Omental fat pad (tissue), 4 donors: ENCODE data around the gene GAN. TPM values are rescaled to one million over a fixed set of nuclear protein-coding genes. Genes with fewer than 3 reads are reported as not detected.

ENCODE experiments used
- ATAC-seq: fragments of 150-250 bp; one replicate; pipeline ENCODE4 v1.9.1; 2016; ENCODE audit warnings: mild to moderate bottlenecking, moderate library complexity; ENCODE audit not compliant: low FRiP score
- DNase-seq: peaks from one replicate; pipeline ENCODE4 v3.0.0-alpha.2; 2019; ENCODE audit warnings: low spot score
- total RNA-seq, 4 donors: library from RNA; depleted of rRNA; stranded (reverse); fragments of >200 nt; gene quantifications; one replicate each; pipeline ENCODE4 v1.1.0, GENCODE V29; 2016
- TF ChIP-seq, protein P1 (sequence below), 3 donors: fragments of 450-650 bp; IDR thresholded peaks; one replicate each; pipeline ENCODE4 v1.5.1; 2016 to 2017; ENCODE audit warnings: antibody characterized with exemption in 3 of 3, mild to moderate bottlenecking in 3 of 3, moderate library complexity in 2 of 3

GAN gene
- total RNA-seq, 4 donors from 2014 or later, result 9.6 to 13.9 (median 10.9) TPM

GRCh38 chr16:81366316-81366932 is 51.7 kb downstream of the GAN start:
- no peak for DNase-seq
- TF ChIP-seq, protein P1, sequence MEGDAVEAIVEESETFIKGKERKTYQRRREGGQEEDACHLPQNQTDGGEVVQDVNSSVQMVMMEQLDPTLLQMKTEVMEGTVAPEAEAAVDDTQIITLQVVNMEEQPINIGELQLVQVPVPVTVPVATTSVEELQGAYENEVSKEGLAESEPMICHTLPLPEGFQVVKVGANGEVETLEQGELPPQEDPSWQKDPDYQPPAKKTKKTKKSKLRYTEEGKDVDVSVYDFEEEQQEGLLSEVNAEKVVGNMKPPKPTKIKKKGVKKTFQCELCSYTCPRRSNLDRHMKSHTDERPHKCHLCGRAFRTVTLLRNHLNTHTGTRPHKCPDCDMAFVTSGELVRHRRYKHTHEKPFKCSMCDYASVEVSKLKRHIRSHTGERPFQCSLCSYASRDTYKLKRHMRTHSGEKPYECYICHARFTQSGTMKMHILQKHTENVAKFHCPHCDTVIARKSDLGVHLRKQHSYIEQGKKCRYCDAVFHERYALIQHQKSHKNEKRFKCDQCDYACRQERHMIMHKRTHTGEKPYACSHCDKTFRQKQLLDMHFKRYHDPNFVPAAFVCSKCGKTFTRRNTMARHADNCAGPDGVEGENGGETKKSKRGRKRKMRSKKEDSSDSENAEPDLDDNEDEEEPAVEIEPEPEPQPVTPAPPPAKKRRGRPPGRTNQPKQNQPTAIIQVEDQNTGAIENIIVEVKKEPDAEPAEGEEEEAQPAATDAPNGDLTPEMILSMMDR (IDR thresholded peaks at IDR 0.05), result no peak
- peak; percentile 64 for ATAC-seq

GRCh38 chr16:81367821-81368220 is 53.1 kb downstream of the GAN start:
- ATAC-seq, result no peak
- no peak for DNase-seq
- TF ChIP-seq, protein P1 (IDR thresholded peaks at IDR 0.05), result no peak

GRCh38 chr16:81369888-81370504 is 55.2 kb downstream of the GAN start:
- no peak for DNase-seq
- ATAC-seq, result no peak
- TF ChIP-seq, protein P1 (IDR thresholded peaks at IDR 0.05), result no peak

GRCh38 chr16:81371106-81371505 is 56.3 kb downstream of the GAN start:
- ATAC-seq (no peak), DNase-seq (no peak)
- TF ChIP-seq, protein P1 (IDR thresholded peaks at IDR 0.05), result no peak

DNA sequence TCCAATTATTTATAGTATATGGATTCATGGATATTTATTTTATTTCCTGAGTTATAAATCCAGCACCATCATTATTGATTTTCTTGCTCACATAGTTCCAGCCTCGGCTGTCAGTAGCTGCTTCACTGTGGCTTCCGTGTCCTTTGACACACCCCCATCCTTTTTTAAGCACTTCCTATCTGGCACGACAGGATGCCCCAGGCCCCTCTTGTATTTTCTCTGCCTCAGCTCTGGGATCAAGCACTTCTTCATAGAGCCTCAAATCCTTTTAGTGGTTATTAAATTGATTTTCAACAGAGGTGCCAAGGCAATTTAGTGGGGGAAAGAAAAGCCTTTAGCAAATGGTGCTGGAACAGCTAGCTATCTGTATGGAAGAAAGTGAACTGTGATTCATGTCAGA is 59.8 kb downstream of the GAN start:
- TF ChIP-seq, protein P1 (IDR thresholded peaks at IDR 0.05), result no peak
- no peak for ATAC-seq

DNA sequence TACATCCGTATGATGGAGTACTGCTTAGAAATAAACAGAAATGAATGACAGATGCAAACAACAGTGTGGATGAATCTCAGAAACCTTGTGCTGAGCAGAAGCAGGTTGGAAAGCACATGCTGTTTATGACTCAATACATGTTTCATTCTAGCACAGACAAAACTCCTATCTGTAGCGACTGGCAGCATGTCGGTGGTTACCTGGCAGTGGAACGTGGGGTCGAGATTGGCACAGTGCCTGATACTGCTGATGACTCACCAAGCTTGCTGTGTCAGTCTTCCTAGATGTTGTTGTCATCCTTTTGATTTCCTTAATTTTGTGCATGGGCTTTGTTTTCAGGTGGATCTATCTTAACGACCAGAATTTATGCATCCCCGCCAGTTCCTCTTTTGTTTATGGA is 62.1 kb downstream of the GAN start:
- TF ChIP-seq, protein P1 (IDR thresholded peaks at IDR 0.05), result no peak
- no peak for ATAC-seq
- DNase-seq, result no peak

More for the DNA sequence above, 59.8 kb downstream of the GAN start:
- DNase-seq, result no peak

DNA sequence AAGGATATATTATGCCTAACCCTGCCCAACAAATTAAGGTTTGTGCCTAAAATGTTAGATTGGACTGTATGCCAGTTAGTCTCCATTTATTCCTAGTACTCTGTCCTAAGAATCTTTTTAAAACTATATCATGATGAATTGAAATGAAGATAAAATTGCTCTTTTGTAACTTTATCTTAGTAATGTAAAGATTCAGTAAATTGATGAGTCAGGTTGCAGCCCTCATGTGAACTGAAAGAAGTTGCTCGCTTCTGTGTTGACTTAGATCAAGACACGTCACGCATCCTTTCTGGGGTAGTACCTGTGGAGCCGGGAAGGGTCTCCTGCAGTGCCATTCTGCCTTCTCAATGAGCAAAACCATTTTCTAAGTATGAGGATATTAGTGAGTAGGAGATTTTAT is 63.3 kb downstream of the GAN start:
- TF ChIP-seq, protein P1 (IDR thresholded peaks at IDR 0.05), result no peak
- ATAC-seq, result no peak

More for the DNA sequence above, 63.3 kb downstream of the GAN start:
- DNase-seq, result no peak
